B cell (primary cell): ENCODE results near the gene GALNT18. TPM values are rescaled to one million over a fixed set of nuclear protein-coding genes. Genes with fewer than 3 reads are reported as not detected.

ENCODE experiments used
- ATAC-seq: fragments of 200-7000 bp; cut with Tn5 transposase; one replicate; pipeline ENCODE4 v1.10.0; 2021; ENCODE audit warnings: low read depth, mild to moderate bottlenecking, moderate number of reproducible peaks, moderate library complexity
- CTCF ChIA-PET: fragments of 350-600 bp; sonication (Branson Sonifier 250); formaldehyde crosslinking; loops from one replicate; lab custom pipeline; 2021; ENCODE audit warnings: antibody characterized with exemption, inconsistent platforms; lab: Charles Lee
- POLR2A ChIA-PET: fragments of 350-600 bp; sonication (Branson Sonifier 250); formaldehyde crosslinking; loops from one replicate; lab custom pipeline; 2021; ENCODE audit warnings: antibody characterized with exemption; lab: Charles Lee
- DNase-seq: peaks from one replicate; pipeline ENCODE4 v3.0.0; 2013
- H2AFZ ChIP-seq: 2 replicates; pipeline ENCODE4 v1.6.1; 2012; ENCODE audit warnings: mild to moderate bottlenecking, low read depth, low read length; ENCODE audit not compliant: insufficient read depth, poor library complexity, severe bottlenecking
- H3K27ac ChIP-seq, 2 donors: 1 replicate in 1 of 2; 2 replicates in 1 of 2; pipeline ENCODE4 v1.5.1; 2012 to 2013; ENCODE audit warnings: low read length in 2 of 2, mild to moderate bottlenecking in 2 of 2, moderate library complexity in 1 of 2
- H3K27me3 ChIP-seq, 4 experiments: fragments of 200-600 bp in 1 of 4; sonication (generic) in 1 of 4; replicated peaks in 1 of 4; 1 replicate in 2 of 4; 2 replicates in 2 of 4; pipeline versions ENCODE4 v1.6.1 to v1.7.0; 2013 to 2016; ENCODE audit warnings: low read length in 3 of 4, mild to moderate bottlenecking in 2 of 4, mixed read lengths in 1 of 4, moderate library complexity in 1 of 4; ENCODE audit not compliant: insufficient read depth in 4 of 4, control insufficient read depth in 3 of 4; ENCODE audit errors: control extremely low read depth in 1 of 4
- H3K36me3 ChIP-seq, 2 experiments: replicated peaks in 1 of 2; 1 replicate in 1 of 2; 2 replicates in 1 of 2; pipeline versions ENCODE4 v1.6.1 to v1.7.1; 2013; ENCODE audit warnings: low read length in 1 of 2; ENCODE audit not compliant: insufficient read depth in 2 of 2, control insufficient read depth in 1 of 2; ENCODE audit errors: control extremely low read depth in 1 of 2, extremely low read depth in 1 of 2
- H3K4me1 ChIP-seq, 2 donors: fragments of 200-600 bp in 1 of 2; sonication (generic) in 1 of 2; 1 replicate in 1 of 2; 2 replicates in 1 of 2; pipeline versions ENCODE4 v1.5.1 to v1.6.1; 2013 to 2017; ENCODE audit warnings: low read length in 2 of 2; ENCODE audit not compliant: control insufficient read depth in 2 of 2, insufficient read depth in 2 of 2
- H3K4me2 ChIP-seq: replicated peaks from 2 replicates; pipeline ENCODE3; 2012; ENCODE audit warnings: mild to moderate bottlenecking, low read depth, low read length; ENCODE audit not compliant: poor library complexity, severe bottlenecking
- H3K4me3 ChIP-seq, 5 experiments: fragments of 200-600 bp in 1 of 5; sonication (generic) in 1 of 5; 1 replicate in 3 of 5; 2 replicates in 2 of 5; pipeline versions ENCODE4 v1.5.1 to v1.7.0; 2011 to 2016; ENCODE audit warnings: low read length in 4 of 5, mild to moderate bottlenecking in 4 of 5, low read depth in 2 of 5, control low read depth in 1 of 5, moderate library complexity in 1 of 5; ENCODE audit not compliant: insufficient read depth in 1 of 5; ENCODE audit errors: control extremely low read depth in 1 of 5, extremely low read depth in 1 of 5
- H3K79me2 ChIP-seq: fragments of 200-600 bp; sonication (generic); one replicate; pipeline ENCODE4 v1.6.0; 2016; ENCODE audit warnings: low read length; ENCODE audit not compliant: control insufficient read depth, insufficient read depth
- H3K9ac ChIP-seq: fragments of 200-600 bp; sonication (generic); 2 replicates; pipeline ENCODE4 v1.6.1; 2017; ENCODE audit warnings: mild to moderate bottlenecking, low read length, moderate library complexity
- H3K9me3 ChIP-seq, 3 donors: one replicate each; pipeline versions ENCODE4 v1.6.1 to v1.7.1; 2013; ENCODE audit warnings: low read length in 2 of 3; ENCODE audit not compliant: control insufficient read depth in 2 of 3, insufficient read depth in 1 of 3; ENCODE audit errors: control extremely low read depth in 1 of 3
- H4K20me1 ChIP-seq: 2 replicates; pipeline ENCODE4 v1.6.0; 2012; ENCODE audit warnings: mild to moderate bottlenecking, low read length; ENCODE audit not compliant: insufficient read depth, control insufficient read depth, poor library complexity, severe bottlenecking
- H3K27ac Mint-ChIP-seq: one replicate; pipeline ENCODE4 v1.8.0; 2021; ENCODE audit warnings: mixed read lengths
- H3K27me3 Mint-ChIP-seq: one replicate; pipeline ENCODE4 v1.8.0; 2021; ENCODE audit warnings: mixed read lengths
- H3K4me1 Mint-ChIP-seq: one replicate; pipeline ENCODE4 v1.8.0; 2021; ENCODE audit warnings: mixed read lengths
- H3K4me3 Mint-ChIP-seq: one replicate; pipeline ENCODE4 v1.8.0; 2021; ENCODE audit warnings: mixed read lengths
- H3K9me3 Mint-ChIP-seq: one replicate; pipeline ENCODE4 v1.8.0; 2022; ENCODE audit warnings: mixed read lengths; ENCODE audit not compliant: insufficient read depth
- CTCF ChIP-seq: fragments of 200-600 bp; IDR thresholded peaks from one replicate; pipeline ENCODE4 v1.8.0; 2022; ENCODE audit warnings: antibody characterized with exemption, mild to moderate bottlenecking
- EZH2 ChIP-seq: IDR thresholded peaks from 2 replicates; pipeline ENCODE4 v1.6.1; 2012; ENCODE audit warnings: borderline replicate concordance, low read depth, mild to moderate bottlenecking, moderate library complexity, low read length; ENCODE audit not compliant: insufficient read depth, poor library complexity, severe bottlenecking
- WGBS: methylation state at CpG from one replicate; pipeline ENCODE4 v1.1.5; 2013; ENCODE audit warnings: missing lambda C conversion rate; ENCODE audit not compliant: insufficient coverage; 5-methylcytosine and 5-hydroxymethylcytosine counted together
- intact Hi-C: fragments of 100-400 bp; cut with micrococcal nuclease; formaldehyde crosslinking; loops from one replicate; pipeline ENCODE4 v1.10.0; 2022
- polyA plus RNA-seq: library from polyadenylated mRNA; depleted of rRNA; stranded (reverse); fragments of >200 nt; gene quantifications from 2 replicates; pipeline ENCODE4 v1.2.3, GENCODE V29; 2012
- total RNA-seq, 2 donors: library from RNA; stranded (reverse); fragments of 120-200 nt in 1 of 2; gene quantifications; 1 replicate in 1 of 2; 2 replicates in 1 of 2; pipeline versions ENCODE4 v1.2.3 to v1.2.4, GENCODE V29; 2013 to 2022

Gene GALNT18
- total and polyA plus RNA-seq, 2 donors (not counting 1 experiment from before 2014, with no cell fraction given), result not detected

- peaks cover 4% of the 10 kb centered on the region for H3K27me3 Mint-ChIP-seq
- H3K4me3 ChIP-seq, result no peak overlapping the region
- H3K79me2 ChIP-seq, result no peaks in the 10 kb centered on the region
- H3K4me2 ChIP-seq, result no peak overlapping the region
- peaks cover 3% of the 10 kb centered on the region for H3K9me3 Mint-ChIP-seq
- POLR2A ChIA-PET, result no interaction called here
- H3K9ac ChIP-seq, result no peak overlapping the region
- DNase-seq (no peak), ATAC-seq (no peak)
- no peaks in the 10 kb centered on the region for H4K20me1 ChIP-seq
- no peaks in the 10 kb centered on the region for H3K27me3 ChIP-seq
- no peak overlapping the region for H2AFZ ChIP-seq
- H3K4me1 ChIP-seq, result no peaks in the 10 kb centered on the region
- CTCF ChIA-PET, result no interaction called here
- H3K27ac ChIP-seq, result no peak overlapping the region
- no peak overlapping the region for H3K27ac Mint-ChIP-seq
- TF ChIP-seq CTCF (no peak), EZH2 (no peak)
- H3K36me3 ChIP-seq, result no peaks in the 10 kb centered on the region
- no peak overlapping the region for H3K4me3 Mint-ChIP-seq
- H3K4me1 Mint-ChIP-seq, result no peaks in the 10 kb centered on the region
- H3K9me3 ChIP-seq, result no peaks in the 10 kb centered on the region
- intact Hi-C loops, result no loop called here
Observed at GRCh38 chr11:11363674-11364073, 258.1 kb downstream of the GALNT18 start.

GRCh38 chr11:11359611-11360010, 262.2 kb downstream of the GALNT18 start:
- no peaks in the 10 kb centered on the region for H3K36me3 ChIP-seq
- H2AFZ ChIP-seq, result no peak overlapping the region
- peaks cover 17% of the 10 kb centered on the region for H3K27me3 Mint-ChIP-seq
- H3K79me2 ChIP-seq, result no peaks in the 10 kb centered on the region
- H3K27ac Mint-ChIP-seq, result no peak overlapping the region
- no peak overlapping the region for H3K27ac ChIP-seq
- CTCF ChIA-PET, result no interaction called here
- H3K9me3 ChIP-seq, result no peaks in the 10 kb centered on the region
- H3K9me3 Mint-ChIP-seq, result no peaks in the 10 kb centered on the region
- H4K20me1 ChIP-seq, result no peaks in the 10 kb centered on the region
- DNase-seq (no peak), ATAC-seq (no peak)
- no peaks in the 10 kb centered on the region for H3K4me1 ChIP-seq
- POLR2A ChIA-PET, result no interaction called here
- no peak overlapping the region for H3K9ac ChIP-seq
- H3K4me3 ChIP-seq, result no peak overlapping the region
- intact Hi-C loops, result no loop called here
- H3K27me3 ChIP-seq, result peaks cover 0 to 3% (median 2%) of the 10 kb centered on the region in 4 experiments
- no peak overlapping the region for H3K4me3 Mint-ChIP-seq
- TF ChIP-seq EZH2 (no peak), CTCF (no peak)
- WGBS, result 83% methylated on average over 1 of the region's 3 CpGs
- H3K4me2 ChIP-seq, result no peak overlapping the region
- no peaks in the 10 kb centered on the region for H3K4me1 Mint-ChIP-seq
